NK-92 treated with Interleukin-12 subunit alpha and Interleukin-12 subunit beta, amount 100 ng/mL, for 24 hours (cell line): ENCODE data around the gene MAGEA4.
"Not testable (repeated sequence)": the region's sequence is repeated elsewhere in the genome, so short reads cannot be mapped to it uniquely, and the experiment has no call there.

Experiments used
- DNase-seq: peaks from one replicate; lab custom pipeline; 2025; lab: John Stamatoyannopoulos, UW

MAGEA4 gene

GRCh38 chrX:151912780-151913179 lies at the start of gene MAGEA4:
Gene MAGEA4 (plus strand): TSS chrX:151912889. CDS start chrX:151923665, 10,776 bp downstream.
- no peak for DNase-seq

DNA sequence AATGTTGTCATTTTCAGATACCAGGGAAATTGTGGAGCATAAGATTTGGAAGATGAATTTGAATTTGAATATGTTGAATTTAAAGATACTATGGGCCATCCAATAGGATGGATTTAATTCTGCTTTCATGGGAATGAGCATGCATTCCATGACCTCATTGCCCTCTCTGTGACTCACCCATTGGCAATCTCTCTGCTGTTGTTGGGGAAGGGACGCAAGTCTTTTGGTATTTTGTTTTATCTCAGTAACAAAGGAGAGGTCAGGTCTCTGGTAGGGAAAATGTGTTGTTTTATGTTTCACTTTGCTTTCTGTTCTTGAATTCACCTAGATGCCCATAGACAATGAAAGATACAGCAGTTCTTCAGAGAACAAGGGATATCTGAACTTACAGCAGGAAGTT lies 42.1 kb upstream of the MAGEA4 start:
- DNase-seq = no peak

DNA sequence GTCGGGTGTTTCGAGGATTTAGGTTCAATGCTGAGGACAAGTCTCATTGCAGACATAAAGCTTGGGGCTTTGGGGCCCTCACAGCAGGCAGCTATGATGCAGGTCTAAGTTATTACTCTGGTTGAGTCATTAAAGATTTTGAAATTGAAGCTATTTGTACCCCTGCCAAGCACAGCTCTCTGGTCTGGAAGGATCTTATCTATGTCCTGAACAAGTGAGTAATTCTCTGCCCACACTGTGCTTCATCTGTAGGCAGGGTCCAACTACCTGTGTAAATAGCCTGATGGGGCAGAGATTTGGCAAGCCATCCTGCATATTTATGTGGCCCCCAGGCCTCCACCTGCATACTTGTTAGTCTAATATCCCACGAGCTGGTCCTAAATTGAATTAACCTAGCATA lies 41.4 kb upstream of the MAGEA4 start:
- DNase-seq = no peak

GRCh38 chrX:151873096-151873495 lies 39.6 kb upstream of the MAGEA4 start:
- DNase-seq = no peak

- DNase-seq = no peak
These were observed 37.2 kb upstream of the MAGEA4 start for GRCh38 chrX:151875270-151876026.

DNA sequence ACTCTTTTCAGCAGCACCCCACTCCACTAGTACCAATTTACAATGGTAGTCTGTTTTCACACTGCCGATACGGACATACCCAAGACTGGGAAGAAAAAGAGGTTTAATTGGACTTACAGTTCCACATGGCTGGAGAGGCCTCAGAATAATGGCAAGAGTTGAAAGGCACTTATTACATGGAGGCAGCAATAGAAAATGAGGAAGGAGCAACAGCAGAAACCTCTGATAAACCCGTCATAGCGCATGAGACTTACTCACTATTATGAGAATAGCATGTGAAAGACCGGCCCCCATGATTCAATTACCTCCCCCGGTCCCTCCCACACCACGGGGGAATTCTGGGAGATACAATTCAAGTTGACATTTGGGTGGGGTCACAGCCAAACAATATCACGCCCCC lies 34.1 kb upstream of the MAGEA4 start:
- no peak for DNase-seq

DNA sequence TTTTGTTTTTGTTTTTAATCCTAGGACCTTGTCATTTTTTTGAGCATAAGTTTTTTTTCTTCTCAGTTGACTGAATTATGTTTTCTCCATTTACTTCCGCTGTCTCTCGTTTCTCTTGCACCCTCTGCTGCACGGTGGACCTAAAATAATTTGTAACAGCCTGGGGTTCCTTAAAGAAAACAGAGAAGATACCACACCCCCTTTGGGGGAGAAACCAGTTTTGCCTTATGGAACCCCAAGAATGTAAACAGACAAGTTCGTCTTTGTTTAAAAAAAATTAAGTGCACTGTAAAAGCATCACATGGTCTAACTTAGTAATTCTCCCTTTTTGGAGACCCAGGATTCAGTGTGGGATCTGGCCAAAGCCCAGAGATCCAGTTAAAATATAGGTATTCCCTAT lies 32.8 kb upstream of the MAGEA4 start:
- no peak for DNase-seq

DNA sequence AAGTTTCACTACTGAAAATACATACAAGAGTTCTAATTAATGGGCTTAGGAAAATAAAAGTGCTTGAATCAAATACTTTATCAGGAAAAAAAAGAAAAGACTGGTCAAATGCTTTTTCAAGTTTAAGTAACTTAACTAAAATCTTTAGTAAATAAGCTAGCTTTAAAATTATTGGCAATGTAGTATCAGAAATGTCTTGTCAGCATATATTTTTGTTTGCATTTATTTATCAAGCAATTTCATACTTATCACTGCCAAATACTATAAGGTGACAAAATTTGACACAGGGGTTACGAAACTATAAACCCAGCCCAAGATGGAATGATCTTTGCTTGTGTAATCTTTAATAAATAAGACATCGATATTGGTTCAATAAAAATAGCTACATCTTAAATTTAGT lies 31.8 kb upstream of the MAGEA4 start:
- no peak for DNase-seq

DNA sequence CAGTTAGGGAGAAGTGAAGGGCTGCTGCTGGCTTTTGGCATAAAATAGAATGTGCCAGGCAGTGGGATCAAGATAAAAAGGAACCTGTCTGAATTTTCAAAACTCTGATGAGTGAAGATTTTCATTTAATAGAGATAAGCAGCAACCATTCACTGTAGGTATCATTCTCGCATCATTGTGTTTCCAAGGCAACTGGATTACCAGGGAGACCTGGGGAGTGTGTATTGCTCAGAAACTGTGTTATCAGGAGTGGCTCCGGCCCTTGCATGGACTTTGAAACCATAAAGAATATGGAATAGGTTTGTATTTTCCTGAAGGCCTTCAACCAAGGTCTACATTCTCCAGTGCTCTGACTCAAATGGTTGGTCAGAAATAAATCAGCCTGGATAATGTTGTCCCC lies 23.3 kb upstream of the MAGEA4 start:
- DNase-seq = no peak

DNA sequence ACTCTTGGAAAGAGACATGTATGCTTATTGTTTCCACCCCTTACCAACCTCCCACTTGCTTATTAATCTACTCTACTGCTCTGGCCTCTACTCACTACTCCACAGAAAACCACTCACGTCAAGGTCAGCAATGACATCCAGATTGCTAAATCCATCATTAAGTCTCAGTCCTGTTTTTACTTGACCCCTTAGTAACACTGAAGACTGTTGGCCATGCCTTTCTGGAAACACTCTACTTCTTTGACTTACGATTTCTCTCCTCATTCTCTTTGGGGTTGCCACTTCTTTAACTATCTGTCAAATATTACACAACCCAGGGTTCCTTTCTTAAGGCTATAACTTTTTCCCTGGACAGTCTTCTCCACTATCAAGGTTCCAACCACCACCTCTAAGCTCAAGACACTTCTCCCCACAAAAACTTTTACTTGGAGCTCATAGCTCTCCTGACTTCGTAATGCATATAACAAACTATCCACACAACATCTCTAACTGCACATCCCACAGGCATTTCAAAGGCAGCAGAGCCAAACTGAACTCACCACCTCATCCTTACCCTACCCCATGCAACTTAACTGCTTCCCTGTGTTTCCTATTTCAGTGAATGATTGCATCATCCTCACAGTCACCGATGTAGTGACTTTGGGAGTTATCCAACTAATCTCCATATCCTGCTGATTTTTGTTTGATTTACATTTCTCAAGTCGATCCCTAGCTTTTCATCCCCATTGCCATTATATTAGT lies 15.8 kb upstream of the MAGEA4 start:
- no peak for DNase-seq

- DNase-seq = no peak
These were observed 13.1 kb upstream of the MAGEA4 start for GRCh38 chrX:151899622-151900021.

- no peak for DNase-seq
These were observed 10.9 kb upstream of the MAGEA4 start for GRCh38 chrX:151901826-151902225.

DNA sequence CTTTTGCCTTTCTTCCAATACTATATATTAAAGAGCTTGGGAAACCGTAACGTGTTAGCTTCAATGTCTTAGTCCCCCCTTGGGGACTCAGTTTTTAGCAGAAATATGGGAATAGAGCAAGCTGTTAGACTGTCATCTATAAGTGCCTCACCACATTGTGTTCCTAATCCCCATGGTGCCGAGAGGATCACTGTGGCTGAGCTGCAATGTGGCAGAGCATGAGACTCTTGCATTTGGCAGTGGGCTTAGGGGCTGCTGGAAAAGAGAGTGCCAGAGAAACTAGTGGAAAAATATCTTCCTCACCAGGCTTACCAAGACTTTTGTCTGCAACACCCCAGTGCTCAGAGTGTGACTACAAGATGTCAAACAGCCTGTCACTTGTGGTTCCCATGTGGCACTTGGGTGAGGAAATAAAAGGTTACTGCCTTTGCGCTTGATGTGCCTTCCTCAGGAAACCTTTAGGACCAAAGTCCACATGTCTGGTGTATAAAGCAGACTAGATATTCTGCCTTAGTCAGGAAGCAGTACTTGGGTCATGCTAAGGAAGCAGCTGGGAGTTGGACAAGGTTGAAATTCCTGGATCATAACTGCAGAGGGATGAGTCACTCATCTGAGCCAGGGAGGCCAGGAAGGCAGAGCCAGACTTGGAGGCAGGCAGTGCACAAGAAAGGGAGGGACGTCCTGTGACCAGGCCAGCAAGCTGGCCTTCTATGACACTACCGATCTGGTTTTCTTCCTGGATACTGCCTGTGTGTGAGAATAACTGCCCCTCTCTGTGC lies 9.7 kb upstream of the MAGEA4 start:
- DNase-seq = no peak

DNA sequence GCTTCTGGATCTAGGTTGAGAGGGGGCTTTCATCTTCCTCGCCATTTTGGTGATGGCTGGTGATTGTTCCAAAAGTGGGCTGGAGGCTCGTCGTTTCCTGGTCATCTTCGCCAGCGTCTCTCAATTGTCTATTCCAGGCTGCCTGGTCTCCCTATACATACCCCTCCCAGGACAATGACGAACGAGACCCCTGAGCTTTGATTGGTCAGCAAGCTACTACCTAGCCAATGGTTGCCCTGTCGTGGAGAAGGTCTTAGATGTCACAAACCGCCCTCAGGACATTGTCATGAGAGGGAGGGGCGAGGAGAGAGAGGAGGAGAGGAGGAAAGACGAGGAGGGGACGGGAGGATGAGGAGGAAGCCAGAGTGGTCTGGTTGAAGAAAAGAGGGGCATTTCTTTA lies 7.7 kb upstream of the MAGEA4 start:
- no peak for DNase-seq

DNA sequence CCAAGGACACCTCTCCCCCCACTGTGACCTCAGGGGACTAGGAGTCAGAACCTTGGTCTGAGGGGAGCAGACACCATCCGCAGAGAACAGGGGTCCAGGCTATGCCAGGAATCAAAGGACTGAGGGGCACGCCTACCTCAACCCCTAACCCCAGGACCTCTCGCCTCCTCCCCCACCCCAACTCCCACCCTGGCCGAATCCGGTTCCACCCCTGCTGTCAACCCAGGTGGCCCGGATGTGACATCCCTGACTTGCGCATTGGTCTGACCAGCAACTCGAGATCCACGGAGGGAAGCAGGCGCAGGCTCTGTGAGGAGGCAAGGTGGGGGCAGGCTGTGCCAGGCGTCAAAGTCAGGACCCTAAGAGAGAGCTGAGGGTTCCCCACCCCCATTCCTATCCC lies 468 bp upstream of the MAGEA4 start:
- DNase-seq = no peak

DNA sequence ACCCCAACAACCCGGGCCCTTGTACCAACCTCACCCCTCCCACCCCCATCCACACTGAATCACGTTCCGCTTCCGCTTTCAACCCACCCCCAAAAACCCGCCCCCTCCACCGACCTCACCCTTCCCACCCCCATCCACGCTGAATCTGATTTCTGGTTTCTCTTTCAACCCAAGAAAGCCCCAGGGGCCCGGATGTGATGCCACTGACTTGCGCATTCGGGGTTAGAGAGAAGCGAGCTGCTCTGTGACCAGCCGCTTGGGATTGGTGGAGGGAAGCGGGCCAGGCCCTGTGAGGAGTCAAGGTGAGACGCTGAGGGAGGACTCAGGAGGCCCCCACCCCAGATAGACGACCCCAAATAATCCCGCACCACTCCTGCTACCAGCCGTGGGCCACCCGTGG lies 6.0 kb downstream of the MAGEA4 start:
- not testable (repeated sequence) for DNase-seq

GRCh38 chrX:151919610-151920009 lies 6.9 kb downstream of the MAGEA4 start:
- DNase-seq = no peak

DNA sequence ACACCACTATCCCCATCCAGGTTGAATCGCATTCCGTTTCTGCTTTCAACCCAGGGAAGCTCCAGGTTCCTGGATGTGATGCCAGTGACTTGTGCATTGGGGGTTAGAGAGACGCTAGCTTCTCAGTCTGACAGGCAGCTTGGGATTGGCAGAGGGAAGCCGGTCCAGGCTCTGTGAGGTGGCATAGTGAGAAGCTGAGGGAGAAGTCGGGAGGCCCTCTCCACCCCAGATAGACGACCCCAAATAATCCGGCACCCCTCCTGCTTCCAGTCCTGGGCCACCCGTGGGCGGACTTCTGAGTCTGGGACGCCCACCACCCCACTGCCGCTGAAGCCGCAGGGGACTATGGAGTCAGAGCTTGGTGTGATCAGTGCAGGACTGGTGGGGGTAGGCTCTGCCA lies 7.4 kb downstream of the MAGEA4 start:
- DNase-seq = no peak

GRCh38 chrX:151920530-151920929 lies 7.8 kb downstream of the MAGEA4 start:
- no peak for DNase-seq

DNA sequence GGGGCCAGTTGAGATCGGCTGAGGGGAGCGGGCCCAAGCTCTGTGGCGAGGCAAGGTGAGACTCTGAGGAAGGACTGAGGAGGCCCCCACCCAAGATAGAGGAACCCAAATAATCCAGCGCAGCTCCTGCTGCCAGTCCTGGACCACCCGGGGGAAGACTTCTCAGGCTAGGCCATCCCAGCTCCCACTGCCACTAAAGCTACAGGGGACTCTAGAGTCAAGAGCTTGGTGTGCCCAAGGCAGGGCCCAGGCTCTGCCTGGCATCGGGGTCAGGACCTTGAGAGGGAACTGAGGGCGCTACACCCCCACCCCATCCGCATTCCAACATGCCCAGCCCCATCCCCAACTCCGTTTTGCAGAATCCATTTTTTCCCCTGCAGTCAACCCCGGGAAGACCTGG lies 8.6 kb downstream of the MAGEA4 start:
- DNase-seq = no peak

DNA sequence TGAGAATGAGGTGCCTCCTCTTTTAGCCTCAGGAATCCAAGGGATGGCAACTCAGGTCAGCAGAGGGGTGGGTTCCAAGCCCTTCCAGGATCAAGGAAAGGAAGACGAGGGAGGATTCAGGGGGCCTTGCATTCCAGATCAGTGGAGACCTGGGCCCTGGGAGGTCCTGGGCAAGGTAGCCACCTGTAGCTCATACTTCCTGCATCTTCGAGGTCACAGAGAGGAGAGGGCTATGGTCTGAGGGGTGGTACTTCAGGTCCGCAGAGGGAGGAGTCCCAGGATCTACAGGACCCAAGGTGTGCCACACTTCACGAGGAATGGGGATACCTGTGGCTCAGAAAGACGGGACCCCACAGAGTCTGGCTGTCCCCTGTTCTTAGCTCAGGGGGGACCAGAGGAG lies 9.2 kb downstream of the MAGEA4 start:
- no peak for DNase-seq

DNA sequence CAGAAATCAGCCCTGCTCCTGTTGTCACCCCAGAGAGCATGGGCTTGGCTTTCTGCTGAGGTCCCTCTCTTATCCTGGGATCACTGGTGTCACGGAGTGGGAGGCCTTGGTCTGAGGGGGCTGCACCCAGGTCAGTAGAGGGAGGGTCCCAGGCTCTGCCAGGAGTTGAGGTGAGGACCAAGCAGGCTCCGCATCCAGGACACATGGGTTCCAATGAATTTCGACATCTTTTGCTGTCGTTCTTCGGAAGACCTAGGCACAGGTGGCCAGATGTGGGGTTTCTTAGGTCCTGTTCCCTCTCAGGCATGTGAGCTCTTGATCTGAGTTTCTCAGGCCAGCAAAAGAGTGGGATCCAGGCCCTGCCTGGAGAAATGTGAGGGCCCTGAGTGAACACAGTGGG lies 10.0 kb downstream of the MAGEA4 start:
- no peak for DNase-seq

GRCh38 chrX:151923648-151924047 lies 11.0 kb downstream of the MAGEA4 start:
- no peak for DNase-seq
